Activated naive CD4-positive, alpha-beta T cell treated with anti-CD3 and anti-CD28 coated beads for 36 hours (primary cell): Measurements from ENCODE around the gene MKX. TPM values are rescaled to one million over a fixed set of nuclear protein-coding genes. Genes with fewer than 3 reads are reported as not detected.

Experiments
- CTCF ChIA-PET: fragments of 350-600 bp; sonication (Branson Sonifier 250); formaldehyde crosslinking; loops from one replicate; lab custom pipeline; 2021; ENCODE audit warnings: antibody characterized with exemption; lab: Charles Lee
- DNase-seq: peaks from one replicate; pipeline ENCODE4 v3.0.0-alpha.2; 2020
- H3K27ac Mint-ChIP-seq: one replicate; pipeline ENCODE4 v1.8.0; 2021; ENCODE audit warnings: mild to moderate bottlenecking, mixed read lengths
- H3K27me3 Mint-ChIP-seq: one replicate; pipeline ENCODE4 v1.8.0; 2021; ENCODE audit warnings: low read depth, mixed read lengths
- H3K36me3 Mint-ChIP-seq: one replicate; pipeline ENCODE4 v1.8.0; 2021; ENCODE audit warnings: low read depth, mixed read lengths
- H3K4me1 Mint-ChIP-seq: one replicate; pipeline ENCODE4 v1.8.0; 2021; ENCODE audit warnings: low read depth, mixed read lengths
- H3K4me3 Mint-ChIP-seq: one replicate; pipeline ENCODE4 v1.8.0; 2021; ENCODE audit warnings: mild to moderate bottlenecking, moderate library complexity, mixed read lengths
- H3K9me3 Mint-ChIP-seq: one replicate; pipeline ENCODE4 v1.8.0; 2021; ENCODE audit warnings: mixed read lengths
- intact Hi-C: fragments of 100-400 bp; cut with micrococcal nuclease; formaldehyde crosslinking; loops from one replicate; pipeline ENCODE4 v1.15.1; 2023
- total RNA-seq, 2 experiments: library from RNA; stranded (reverse); gene quantifications; one replicate each; pipeline ENCODE4 v1.2.3, GENCODE V29; 2021

The MKX gene
- total RNA-seq, 2 experiments from 2014 or later, result 0.15 to 0.38 TPM

- intact Hi-C loops, result no loop called here
- no peaks in the 10 kb centered on the region for H3K9me3 Mint-ChIP-seq
- H3K4me1 Mint-ChIP-seq, result no peaks in the 10 kb centered on the region
- H3K36me3 Mint-ChIP-seq, result no peaks in the 10 kb centered on the region
- H3K27me3 Mint-ChIP-seq, result peaks cover 18% of the 10 kb centered on the region
- no peak overlapping the region for H3K27ac Mint-ChIP-seq
- CTCF ChIA-PET, result no interaction called here
- H3K4me3 Mint-ChIP-seq, result no peak overlapping the region
- no peak for DNase-seq
Observed at GRCh38 chr10:27661514-27662286, 83.9 kb downstream of the MKX start.

- H3K9me3 Mint-ChIP-seq, result no peaks in the 10 kb centered on the region
- intact Hi-C loops, result no loop called here
- CTCF ChIA-PET, result interaction anchor here (0.6 kb wide), 1 partner anchor 582 kb away, joined by 4 read pairs; no protein-coding TSS in a partner anchor
- no peak overlapping the region for H3K4me3 Mint-ChIP-seq
- no peaks in the 10 kb centered on the region for H3K4me1 Mint-ChIP-seq
- no peaks in the 10 kb centered on the region for H3K36me3 Mint-ChIP-seq
- no peak overlapping the region for H3K27ac Mint-ChIP-seq
- H3K27me3 Mint-ChIP-seq, result peaks cover 19% of the 10 kb centered on the region
- DNase-seq, result no peak
Observed at GRCh38 chr10:27660711-27661110, 84.9 kb downstream of the MKX start.

- Mint-ChIP-seq H3K9me3 (no peaks in the 10 kb centered on the region), H3K27me3 (peaks cover 16% of the 10 kb centered on the region), H3K27ac (no peak overlapping the region), H3K36me3 (no peaks in the 10 kb centered on the region), H3K4me1 (no peaks in the 10 kb centered on the region), H3K4me3 (no peak overlapping the region)
- intact Hi-C loops, result no loop called here
- CTCF ChIA-PET, result interaction anchor here (0.6 kb wide), 1 partner anchor 583 kb away, joined by 4 read pairs; no protein-coding TSS in a partner anchor
- DNase-seq, result no peak
Observed at GRCh38 chr10:27660268-27660667, 85.4 kb downstream of the MKX start.

GRCh38 chr10:27659786-27660185, 85.8 kb downstream of the MKX start:
- CTCF ChIA-PET, result interaction anchor here (0.6 kb wide), 1 partner anchor 1579 kb away, joined by 3 read pairs; no protein-coding TSS in a partner anchor
- Mint-ChIP-seq H3K4me3 (no peak overlapping the region), H3K9me3 (no peaks in the 10 kb centered on the region), H3K4me1 (no peaks in the 10 kb centered on the region), H3K27ac (no peak overlapping the region), H3K36me3 (no peaks in the 10 kb centered on the region), H3K27me3 (peaks cover 15% of the 10 kb centered on the region)
- intact Hi-C loops, result loop anchor here (5.0 kb wide), 2 partner anchors 583 to 733 kb away; no protein-coding TSS in a partner anchor
- no peak for DNase-seq

GRCh38 chr10:27658788-27659187, 86.8 kb downstream of the MKX start:
- intact Hi-C loops, result loop anchor here (5.0 kb wide), 2 partner anchors 584 to 734 kb away; no protein-coding TSS in a partner anchor
- H3K9me3 Mint-ChIP-seq, result no peaks in the 10 kb centered on the region
- peaks cover 15% of the 10 kb centered on the region for H3K27me3 Mint-ChIP-seq
- no peak overlapping the region for H3K27ac Mint-ChIP-seq
- H3K36me3 Mint-ChIP-seq, result no peaks in the 10 kb centered on the region
- no peak for DNase-seq
- CTCF ChIA-PET, result interaction anchor here (1.3 to 1.6 kb wide), 2 partner anchors 97 to 213 kb away, joined by 4 to 6 read pairs; no protein-coding TSS in a partner anchor
- no peak overlapping the region for H3K4me3 Mint-ChIP-seq
- no peaks in the 10 kb centered on the region for H3K4me1 Mint-ChIP-seq

- Mint-ChIP-seq H3K9me3 (no peaks in the 10 kb centered on the region), H3K27me3 (peaks cover 12% of the 10 kb centered on the region), H3K36me3 (no peaks in the 10 kb centered on the region), H3K4me1 (no peaks in the 10 kb centered on the region), H3K27ac (no peak overlapping the region), H3K4me3 (no peak overlapping the region)
- intact Hi-C loops, result loop anchor here (5.0 kb wide), 2 partner anchors 587 to 737 kb away; no protein-coding TSS in a partner anchor
- CTCF ChIA-PET, result interaction anchor here (0.6 to 1.3 kb wide), 5 partner anchors 17 to 211 kb away, joined by 3 to 7 read pairs (median 4); no protein-coding TSS in a partner anchor
- no peak for DNase-seq
Observed at GRCh38 chr10:27655296-27655695, 90.3 kb downstream of the MKX start.

GRCh38 chr10:27654284-27654683, 91.3 kb downstream of the MKX start:
- no peak overlapping the region for H3K27ac Mint-ChIP-seq
- no peak overlapping the region for H3K4me3 Mint-ChIP-seq
- no peaks in the 10 kb centered on the region for H3K36me3 Mint-ChIP-seq
- DNase-seq, result no peak
- H3K27me3 Mint-ChIP-seq, result peaks cover 14% of the 10 kb centered on the region
- no peaks in the 10 kb centered on the region for H3K9me3 Mint-ChIP-seq
- CTCF ChIA-PET, result interaction anchor here (1.3 to 1.5 kb wide), 2 partner anchors 206 to 208 kb away, joined by 4 to 7 read pairs; no protein-coding TSS in a partner anchor
- intact Hi-C loops, result loop anchor here (1.0 kb wide), 1 partner anchor 280 kb away; no protein-coding TSS in a partner anchor
- H3K4me1 Mint-ChIP-seq, result no peaks in the 10 kb centered on the region

- no peak overlapping the region for H3K4me3 Mint-ChIP-seq
- no peaks in the 10 kb centered on the region for H3K36me3 Mint-ChIP-seq
- peaks cover 16% of the 10 kb centered on the region for H3K27me3 Mint-ChIP-seq
- CTCF ChIA-PET, result no interaction called here
- no peaks in the 10 kb centered on the region for H3K4me1 Mint-ChIP-seq
- H3K27ac Mint-ChIP-seq, result no peak overlapping the region
- no peak for DNase-seq
- intact Hi-C loops, result no loop called here
- H3K9me3 Mint-ChIP-seq, result peaks cover 3% of the 10 kb centered on the region
Observed at GRCh38 chr10:27646604-27647175, 98.9 kb downstream of the MKX start.

GRCh38 chr10:27646194-27646593, 99.4 kb downstream of the MKX start:
- no peak overlapping the region for H3K4me3 Mint-ChIP-seq
- peaks cover 16% of the 10 kb centered on the region for H3K27me3 Mint-ChIP-seq
- intact Hi-C loops, result no loop called here
- peaks cover 3% of the 10 kb centered on the region for H3K9me3 Mint-ChIP-seq
- no peak for DNase-seq
- H3K4me1 Mint-ChIP-seq, result no peaks in the 10 kb centered on the region
- H3K36me3 Mint-ChIP-seq, result no peaks in the 10 kb centered on the region
- CTCF ChIA-PET, result no interaction called here
- H3K27ac Mint-ChIP-seq, result no peak overlapping the region

GRCh38 chr10:27644307-27644939, 101.2 kb downstream of the MKX start:
- H3K4me1 Mint-ChIP-seq, result no peaks in the 10 kb centered on the region
- H3K27ac Mint-ChIP-seq, result no peak overlapping the region
- peaks cover 6% of the 10 kb centered on the region for H3K27me3 Mint-ChIP-seq
- intact Hi-C loops, result no loop called here
- DNase-seq, result no peak
- peaks cover 3% of the 10 kb centered on the region for H3K9me3 Mint-ChIP-seq
- H3K36me3 Mint-ChIP-seq, result no peaks in the 10 kb centered on the region
- CTCF ChIA-PET, result no interaction called here
- H3K4me3 Mint-ChIP-seq, result no peak overlapping the region

- Mint-ChIP-seq H3K36me3 (no peaks in the 10 kb centered on the region), H3K4me3 (no peak overlapping the region), H3K27me3 (peaks cover 5% of the 10 kb centered on the region), H3K9me3 (peaks cover 3% of the 10 kb centered on the region), H3K27ac (no peak overlapping the region), H3K4me1 (no peaks in the 10 kb centered on the region)
- CTCF ChIA-PET, result no interaction called here
- no peak for DNase-seq
- intact Hi-C loops, result no loop called here
Observed at GRCh38 chr10:27643301-27643700, 102.3 kb downstream of the MKX start.

GRCh38 chr10:27642023-27642589, 103.5 kb downstream of the MKX start:
- CTCF ChIA-PET, result no interaction called here
- Mint-ChIP-seq H3K27me3 (peaks cover 4% of the 10 kb centered on the region), H3K36me3 (no peaks in the 10 kb centered on the region), H3K4me1 (no peaks in the 10 kb centered on the region), H3K9me3 (peaks cover 3% of the 10 kb centered on the region), H3K4me3 (no peak overlapping the region), H3K27ac (no peak overlapping the region)
- intact Hi-C loops, result no loop called here
- DNase-seq, result no peak
